Keratinocyte (primary cell): ENCODE data around the gene SMC3. TPM values are rescaled to one million over a fixed set of nuclear protein-coding genes. Genes with fewer than 3 reads are reported as not detected.

Experiments used
- DNase-seq: peaks from one replicate; pipeline ENCODE4 v3.0.0-alpha.2; 2011; ENCODE audit warnings: low read depth, missing footprints, low spot score
- FAIRE-seq: peaks from 2 replicates; lab custom pipeline; 2011; peaks lifted over from hg19 to GRCh38; lab: Jason Lieb, UNC
- H2AFZ ChIP-seq: 2 replicates; pipeline ENCODE4 v1.6.0; 2012; ENCODE audit warnings: low read length, control low read depth, inconsistent platforms; ENCODE audit not compliant: control insufficient read depth
- H3K27ac ChIP-seq: 2 replicates; pipeline ENCODE4 v1.5.1; 2011; ENCODE audit warnings: low read length; ENCODE audit not compliant: control insufficient read depth, insufficient read depth
- H3K27me3 ChIP-seq: 3 replicates; pipeline ENCODE4 v1.6.0; 2011; ENCODE audit warnings: low read length; ENCODE audit not compliant: control insufficient read depth, insufficient read depth; ENCODE audit errors: extremely low read depth
- H3K36me3 ChIP-seq, 2 experiments: 2 replicates in 1 of 2; 3 replicates in 1 of 2; pipeline ENCODE4 v1.5.1; 2011; ENCODE audit warnings: low read length in 2 of 2, mild to moderate bottlenecking in 1 of 2; ENCODE audit not compliant: control insufficient read depth in 2 of 2, insufficient read depth in 2 of 2; ENCODE audit errors: extremely low read depth in 1 of 2
- H3K4me1 ChIP-seq: 3 replicates; pipeline ENCODE4 v1.5.1; 2011; ENCODE audit warnings: low read length; ENCODE audit not compliant: control insufficient read depth, insufficient read depth; ENCODE audit errors: extremely low read depth
- H3K4me2 ChIP-seq: 3 replicates; pipeline ENCODE4 v1.6.0; 2011; ENCODE audit warnings: low read depth, low read length; ENCODE audit not compliant: control insufficient read depth, insufficient read depth; ENCODE audit errors: extremely low read depth
- H3K4me3 ChIP-seq, 3 experiments: fragments of 200-600 bp in 1 of 3; sonication (generic) in 1 of 3; 2 replicates in 2 of 3; 3 replicates in 1 of 3; pipeline ENCODE4 v1.5.1; 2011 to 2016; ENCODE audit warnings: low read length in 3 of 3, mild to moderate bottlenecking in 3 of 3, control low read depth in 2 of 3, inconsistent platforms in 1 of 3, low read depth in 1 of 3, mixed read lengths in 1 of 3, mixed run types in 1 of 3, moderate library complexity in 1 of 3; ENCODE audit not compliant: control insufficient read depth in 2 of 3, insufficient read depth in 2 of 3; ENCODE audit errors: extremely low read depth in 1 of 3
- H3K79me2 ChIP-seq: 2 replicates; pipeline ENCODE4 v1.6.0; 2012; ENCODE audit warnings: low read length; ENCODE audit not compliant: control insufficient read depth, insufficient read depth
- H3K9ac ChIP-seq: 3 replicates; pipeline ENCODE4 v1.6.0; 2011; ENCODE audit warnings: low read length; ENCODE audit not compliant: control insufficient read depth, insufficient read depth; ENCODE audit errors: extremely low read depth
- H3K9me1 ChIP-seq: 3 replicates; pipeline ENCODE4 v1.6.0; 2011; ENCODE audit warnings: low read length; ENCODE audit not compliant: control insufficient read depth, insufficient read depth; ENCODE audit errors: extremely low read depth
- H3K9me3 ChIP-seq: 2 replicates; pipeline ENCODE4 v1.5.1; 2012; ENCODE audit warnings: low read depth, low read length; ENCODE audit not compliant: control insufficient read depth
- H4K20me1 ChIP-seq: 3 replicates; pipeline ENCODE4 v1.6.0; 2011; ENCODE audit warnings: low read length; ENCODE audit not compliant: control insufficient read depth, insufficient read depth; ENCODE audit errors: extremely low read depth
- CTCF ChIP-seq, 3 experiments: IDR thresholded peaks in 1 of 3; conservative IDR thresholded peaks in 1 of 3; optimal IDR thresholded peaks in 1 of 3; 2 replicates in 2 of 3; 3 replicates in 1 of 3; pipeline versions ENCODE3 to v1.5.1; 2011; ENCODE audit warnings: low read length in 3 of 3, mild to moderate bottlenecking in 3 of 3, moderate library complexity in 2 of 3, control low read depth in 1 of 3, inconsistent platforms in 1 of 3; ENCODE audit not compliant: insufficient read depth in 2 of 3; ENCODE audit errors: extremely low read depth in 1 of 3
- EZH2 ChIP-seq: IDR thresholded peaks from one replicate; pipeline ENCODE4 v1.6.1; 2012; ENCODE audit warnings: inconsistent platforms, mild to moderate bottlenecking, low read length, moderate library complexity
- dilution Hi-C: fragments of 300-500 bp; cut with MboI; formaldehyde crosslinking; loops from one replicate; pipeline ENCODE4 v1.7.0; 2020; ENCODE audit warnings: low sequenced_read_pairs; ENCODE audit not compliant: extremely low pct_ligation_motif_present
- polyA plus RNA-seq, 5 experiments: library from polyadenylated mRNA; depleted of rRNA in 3 of 5; stranded (reverse) in 3 of 5; stranded (forward) in 1 of 5; unstranded in 1 of 5; fragments of >200 nt; gene quantifications; 1 replicate in 1 of 5; 2 replicates in 3 of 5; 3 replicates in 1 of 5; pipeline versions ENCODE4 v1.2.1 to v1.2.3, GENCODE V29; 2011 to 2012; ENCODE audit warnings: missing spikeins in 2 of 5, low read depth in 1 of 5, low replicate concordance in 1 of 5

The SMC3 gene
- polyA plus RNA-seq, 1 donor (not counting 4 experiments of a cell fraction or from before 2014, with no cell fraction given), result 16.3 TPM

GRCh38 chr10:110644598-110645462 lies 77.3 kb downstream of the SMC3 start:
- no peaks in the 10 kb centered on the region for H3K9me1 ChIP-seq
- H3K4me3 ChIP-seq, result peak overlapping the region in 1 of 3 experiments; percentile 64
- H4K20me1 ChIP-seq, result no peaks in the 10 kb centered on the region
- no peaks in the 10 kb centered on the region for H3K36me3 ChIP-seq
- H3K4me2 ChIP-seq, result no peak overlapping the region
- TF ChIP-seq CTCF (optimal IDR thresholded peaks at IDR 0.05 in 1 of 3, IDR thresholded peaks at IDR 0.05 in 1 of 3, conservative IDR thresholded peaks at IDR 0.05 in 1 of 3; ENCODE audit: extremely low read depth in 1 of 3, insufficient read depth in 2 of 3, low read length in 3 of 3) (no peak), EZH2 (peak; percentile 40)
- H2AFZ ChIP-seq, result no peak overlapping the region
- dilution Hi-C loops, result no loop called here
- H3K9me3 ChIP-seq, result no peaks in the 10 kb centered on the region
- H3K79me2 ChIP-seq, result no peaks in the 10 kb centered on the region
- no peak for DNase-seq
- no peak overlapping the region for H3K27ac ChIP-seq
- peaks cover 7% of the 10 kb centered on the region for H3K4me1 ChIP-seq
- H3K9ac ChIP-seq, result no peak overlapping the region
- FAIRE-seq, result no peak
- peaks cover 34% of the 10 kb centered on the region for H3K27me3 ChIP-seq

GRCh38 chr10:110646417-110647135 lies 79.1 kb downstream of the SMC3 start:
- DNase-seq, result no peak
- H3K27me3 ChIP-seq, result peaks cover 34% of the 10 kb centered on the region
- H3K4me1 ChIP-seq, result no peaks in the 10 kb centered on the region
- no peaks in the 10 kb centered on the region for H3K79me2 ChIP-seq
- no peaks in the 10 kb centered on the region for H4K20me1 ChIP-seq
- FAIRE-seq, result no peak
- H3K36me3 ChIP-seq, result no peaks in the 10 kb centered on the region
- no peaks in the 10 kb centered on the region for H3K9me3 ChIP-seq
- dilution Hi-C loops, result no loop called here
- TF ChIP-seq CTCF (optimal IDR thresholded peaks at IDR 0.05 in 1 of 3, IDR thresholded peaks at IDR 0.05 in 1 of 3, conservative IDR thresholded peaks at IDR 0.05 in 1 of 3; ENCODE audit: extremely low read depth in 1 of 3, insufficient read depth in 2 of 3, low read length in 3 of 3) (no peak), EZH2 (no peak)
- H2AFZ ChIP-seq, result no peak overlapping the region
- H3K4me2 ChIP-seq, result no peak overlapping the region
- H3K4me3 ChIP-seq, result no peak overlapping the region
- H3K9me1 ChIP-seq, result no peaks in the 10 kb centered on the region
- no peak overlapping the region for H3K9ac ChIP-seq
- H3K27ac ChIP-seq, result no peak overlapping the region
